GM11168 (cell line): ENCODE measurements around the gene ANGEL1.

Experiments used
- in situ Hi-C: fragments of 300-500 bp; cut with MboI; formaldehyde crosslinking; loops from one replicate; pipeline ENCODE4 v1.12.0; 2022; ENCODE audit warnings: low sequenced_read_pairs; ENCODE audit not compliant: unreplicated experiment

Gene ANGEL1

DNA sequence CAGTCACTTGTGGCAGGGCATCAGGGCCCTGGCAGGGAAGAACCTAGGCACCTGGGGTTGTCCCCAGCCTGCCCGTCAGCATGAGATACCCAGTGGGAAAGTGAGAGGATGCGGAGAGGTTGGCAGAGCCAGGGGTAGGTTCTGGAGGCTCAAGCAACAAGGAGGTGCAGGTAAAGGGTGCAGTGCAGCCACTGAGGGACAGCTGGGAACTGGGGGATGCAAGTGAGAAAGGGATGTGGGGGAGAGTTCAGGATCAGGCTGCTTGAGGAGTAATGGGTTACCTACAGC is 32.7 kb downstream of the ANGEL1 start:
- in situ Hi-C loops: no loop called here

DNA sequence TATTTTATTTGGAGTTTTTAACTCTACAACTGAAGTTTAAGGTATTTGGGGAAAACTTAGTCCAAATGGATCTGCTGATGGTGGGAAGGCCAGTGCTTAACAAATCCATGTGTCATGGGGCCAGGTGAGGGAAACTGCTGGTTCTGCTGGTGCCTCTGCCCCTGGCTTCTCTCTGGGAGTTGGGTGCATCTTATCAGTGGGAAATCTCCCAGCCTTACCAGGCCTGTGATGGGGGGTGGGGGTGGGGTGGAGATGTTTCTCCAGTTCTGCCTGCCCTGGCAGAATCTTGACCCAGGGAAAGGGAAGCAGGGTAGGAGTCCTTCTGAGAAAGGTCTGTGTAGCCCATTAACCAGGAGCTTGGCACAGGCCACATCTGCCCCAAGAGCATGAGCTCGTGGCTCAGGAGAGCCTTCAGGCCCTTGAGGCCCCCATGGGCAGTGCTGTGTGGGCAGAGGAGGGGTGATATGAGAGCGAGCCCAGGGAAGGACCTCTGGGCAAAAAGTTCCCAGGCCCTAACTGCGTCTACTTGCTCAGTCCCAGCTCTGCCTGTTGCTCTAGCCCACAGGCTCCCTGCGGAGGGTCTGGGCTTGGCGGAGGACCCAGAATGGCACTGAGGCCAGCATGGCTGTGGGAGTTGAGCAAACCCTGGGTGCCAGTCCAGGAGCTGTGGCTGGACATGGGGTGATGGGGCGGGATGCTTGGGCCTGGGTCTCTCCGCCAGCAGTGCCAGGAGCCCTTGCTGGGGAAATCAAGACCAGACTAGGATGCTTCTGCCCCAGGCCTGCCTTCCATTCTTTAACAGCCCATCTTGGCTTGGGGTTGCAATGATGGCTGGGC is 33.2 kb downstream of the ANGEL1 start:
- in situ Hi-C loops: loop anchor here (5.0 kb wide), 1 partner anchor 67 kb away; no protein-coding TSS in a partner anchor

DNA sequence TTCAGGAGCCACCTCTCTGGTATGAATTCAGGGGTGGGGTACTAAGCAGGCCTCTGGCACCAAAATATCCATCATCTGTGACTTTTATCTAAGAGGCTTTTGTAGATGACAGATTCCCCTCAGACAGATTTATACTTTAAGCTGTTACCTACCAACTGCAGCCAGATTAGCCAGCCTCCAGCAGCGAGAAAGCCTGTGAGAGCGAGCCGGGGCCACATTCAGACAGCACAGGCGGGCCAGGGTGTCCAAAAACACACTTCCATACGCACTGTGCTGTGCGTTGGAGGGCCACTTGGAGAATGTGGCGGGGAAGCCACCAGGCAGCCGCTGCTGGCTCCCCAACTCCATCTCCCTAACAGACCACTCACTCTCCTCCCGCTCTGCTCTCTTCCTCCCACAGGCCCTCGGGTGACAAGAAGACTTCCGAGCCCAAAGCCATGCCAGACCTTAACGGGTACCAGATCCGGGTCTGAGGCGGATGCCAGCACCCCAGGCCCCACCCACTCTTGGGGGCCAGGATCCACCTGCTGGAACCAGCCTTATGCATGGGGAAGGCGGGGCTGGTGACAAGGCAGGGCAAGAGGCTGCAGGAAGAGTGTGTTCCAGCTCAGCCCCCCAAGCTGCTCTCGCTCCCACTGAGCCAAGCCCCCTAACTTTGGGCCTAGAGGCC is 34.0 kb downstream of the ANGEL1 start:
- in situ Hi-C loops: loop anchor here (5.0 kb wide), 1 partner anchor 66 kb away; no protein-coding TSS in a partner anchor

DNA sequence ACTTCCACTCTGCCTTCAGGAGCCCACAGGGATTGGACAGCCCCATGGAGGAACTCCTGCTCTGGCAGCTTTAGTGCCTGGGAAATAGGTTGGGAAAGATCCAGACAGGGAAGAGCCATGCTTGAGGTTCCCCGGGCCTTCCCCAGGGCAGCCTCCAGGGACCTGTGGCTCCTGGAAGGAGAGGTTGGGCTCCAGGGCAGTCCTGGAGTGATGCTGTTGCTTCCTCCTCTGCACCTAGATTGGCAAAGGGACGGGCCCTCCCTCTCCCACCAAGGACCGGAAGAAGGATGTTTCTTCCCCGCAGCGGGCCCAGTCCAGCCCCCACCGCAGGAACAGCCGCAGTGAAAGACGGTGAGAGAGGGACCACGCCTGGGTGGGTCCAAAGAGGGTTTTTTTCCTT is 35.0 kb downstream of the ANGEL1 start:
- in situ Hi-C loops: loop anchor here (5.0 kb wide), 1 partner anchor 65 kb away; no protein-coding TSS in a partner anchor

DNA sequence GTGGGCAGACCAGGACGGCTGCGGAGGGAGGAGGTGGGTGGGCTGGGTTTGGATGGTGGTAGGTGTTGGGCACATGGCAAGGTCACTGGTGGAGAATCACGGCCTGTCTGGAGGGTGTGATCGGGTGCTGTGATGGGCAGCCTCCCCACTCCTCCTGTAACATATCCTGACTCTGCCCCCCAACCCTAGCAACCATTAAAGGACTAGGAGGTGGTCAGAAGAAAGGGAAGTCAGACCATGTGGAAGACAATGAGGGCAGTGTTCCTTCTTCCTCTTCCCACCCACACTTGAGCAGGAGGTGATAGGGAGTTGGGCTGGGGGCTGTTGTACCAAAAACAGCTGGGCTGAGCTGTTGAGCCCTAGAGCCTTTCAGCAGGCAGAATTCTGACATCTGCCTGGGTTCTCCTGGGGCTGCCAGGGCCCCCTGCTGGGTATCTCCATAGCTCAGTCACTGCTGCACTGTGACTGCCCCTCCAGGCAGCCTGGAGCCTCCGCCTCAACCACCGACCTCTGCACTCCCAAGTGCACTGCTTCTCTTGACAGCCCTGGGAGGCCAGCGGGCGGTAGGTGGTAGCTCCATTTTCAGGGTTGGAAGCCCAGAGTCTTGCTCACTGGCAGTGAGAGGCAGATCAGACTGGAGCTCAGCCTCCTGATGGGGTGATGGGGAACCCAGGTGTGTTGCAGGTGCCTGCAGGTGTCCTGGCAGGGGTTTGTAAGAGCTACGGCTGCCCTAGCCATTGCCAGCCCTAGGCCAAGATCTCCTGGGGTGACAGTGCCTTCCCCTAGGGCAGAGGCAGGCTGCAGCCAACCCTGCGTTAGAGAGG is 36.0 kb downstream of the ANGEL1 start:
- in situ Hi-C loops: loop anchor here (5.0 kb wide), 1 partner anchor 64 kb away; no protein-coding TSS in a partner anchor

DNA sequence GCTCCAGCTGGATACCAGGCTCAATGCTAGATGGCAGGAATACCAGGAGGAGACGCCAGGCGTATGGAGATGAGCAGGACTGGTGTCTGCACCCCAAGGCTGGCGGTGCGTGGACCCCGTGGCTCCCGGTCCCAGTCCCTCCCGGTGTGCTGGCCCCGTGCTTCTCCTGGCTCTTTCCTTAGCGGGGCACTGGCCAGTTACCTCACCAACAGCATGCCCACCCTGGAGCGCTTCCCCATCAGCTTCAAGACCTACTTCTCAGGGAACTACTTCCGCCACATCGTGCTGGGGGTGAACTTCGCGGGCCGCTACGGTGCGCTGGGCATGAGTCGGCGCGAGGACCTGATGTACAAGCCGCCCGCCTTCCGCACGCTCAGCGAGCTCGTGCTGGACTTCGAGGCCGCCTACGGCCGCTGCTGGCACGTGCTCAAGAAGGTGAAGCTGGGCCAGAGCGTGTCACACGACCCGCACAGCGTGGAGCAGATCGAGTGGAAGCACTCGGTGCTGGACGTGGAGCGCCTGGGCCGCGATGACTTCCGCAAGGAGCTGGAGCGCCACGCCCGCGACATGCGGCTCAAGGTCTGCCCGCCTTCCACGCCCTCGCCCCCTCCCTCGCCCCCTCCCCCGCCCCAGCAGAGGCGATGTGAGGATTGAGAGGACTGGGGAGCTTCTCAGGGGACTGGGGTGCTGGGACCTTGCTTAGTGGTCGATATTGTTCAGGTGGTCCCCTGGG is 36.8 kb downstream of the ANGEL1 start:
- in situ Hi-C loops: loop anchor here (5.0 kb wide), 1 partner anchor 64 kb away; no protein-coding TSS in a partner anchor

DNA sequence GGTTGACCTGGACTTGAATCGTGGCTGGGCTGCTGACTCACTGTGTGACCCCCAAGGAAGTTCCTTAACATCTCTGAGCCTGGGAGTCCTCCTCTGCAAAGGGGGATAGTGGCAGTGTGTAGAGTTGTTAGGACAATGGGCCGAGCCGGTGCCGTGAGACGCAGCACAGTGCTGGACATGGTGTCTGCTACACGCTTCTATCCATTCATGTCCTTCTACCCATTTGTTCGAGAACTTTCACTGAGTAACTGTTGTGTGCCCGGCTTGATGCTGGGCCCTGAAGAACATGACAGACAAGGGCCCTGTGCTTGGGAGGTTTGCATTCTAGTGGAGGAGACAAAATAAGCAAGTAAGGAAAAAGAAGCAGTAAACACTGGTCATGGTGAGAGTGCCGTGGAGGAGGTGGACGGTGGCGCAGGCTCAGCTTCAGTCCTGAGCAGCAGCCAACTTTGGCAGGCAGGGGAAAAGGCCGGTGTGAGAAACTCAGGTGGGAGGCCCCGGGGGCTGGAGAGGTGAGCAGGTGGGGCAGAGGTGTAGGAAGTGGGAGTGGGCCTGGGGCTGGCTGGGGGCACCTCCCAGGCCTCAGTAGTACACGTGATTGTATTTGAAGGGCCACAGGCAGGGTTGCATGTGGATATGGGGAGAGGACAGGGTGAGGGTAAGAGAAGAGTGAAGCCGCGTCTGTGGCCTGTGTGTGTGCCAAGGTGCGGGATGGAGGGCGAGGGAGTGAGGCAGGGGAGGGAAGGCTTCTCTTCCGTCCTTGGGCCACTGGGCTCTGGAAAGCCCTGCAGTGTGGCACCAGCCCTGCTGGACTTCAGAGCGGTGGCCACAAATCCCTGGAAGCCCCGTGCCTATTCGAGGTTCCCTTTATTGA is 37.6 kb downstream of the ANGEL1 start:
- in situ Hi-C loops: loop anchor here (5.0 kb wide), 1 partner anchor 63 kb away; no protein-coding TSS in a partner anchor

DNA sequence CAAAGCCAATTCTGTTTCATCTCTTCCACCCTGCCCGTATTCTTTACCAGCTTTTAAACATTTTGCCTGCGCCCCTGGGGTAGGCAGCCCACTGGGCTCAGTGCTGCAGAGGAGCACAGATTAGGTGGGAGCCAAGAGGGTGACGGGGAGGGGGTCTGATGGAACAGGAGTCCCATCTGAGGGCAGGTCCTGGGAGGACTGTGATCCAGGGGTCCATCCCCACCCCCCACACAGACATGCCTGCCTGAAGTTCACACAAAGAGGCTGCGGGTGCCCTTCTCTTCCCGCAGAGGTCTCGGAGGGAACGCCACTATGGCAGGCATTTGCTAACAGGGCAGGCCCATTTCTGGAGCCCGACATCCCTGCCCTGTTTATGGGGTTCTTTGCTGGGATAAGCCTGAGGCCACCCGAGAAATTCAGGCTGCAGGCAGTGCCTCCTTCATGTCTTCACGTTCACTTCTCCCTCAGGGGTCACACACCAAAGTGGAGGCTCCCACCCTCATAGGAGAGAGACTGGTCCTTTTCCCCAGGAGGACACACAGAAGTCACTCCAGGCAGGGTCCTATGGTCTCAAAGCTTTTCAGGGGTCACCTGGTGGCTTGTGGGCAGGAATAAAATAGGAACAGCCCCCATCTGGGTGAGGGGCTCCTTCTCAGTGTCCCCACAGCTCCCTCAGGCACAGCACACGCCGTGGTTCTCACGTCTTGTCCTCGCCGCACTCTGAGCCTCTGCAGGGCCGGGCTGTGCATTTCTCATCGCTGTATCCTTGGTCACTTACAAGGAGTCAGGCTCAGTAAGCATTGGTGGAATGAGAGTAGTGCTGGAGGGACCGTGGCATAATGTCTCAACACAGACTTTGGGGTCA is 38.5 kb downstream of the ANGEL1 start:
- in situ Hi-C loops: no loop called here

DNA sequence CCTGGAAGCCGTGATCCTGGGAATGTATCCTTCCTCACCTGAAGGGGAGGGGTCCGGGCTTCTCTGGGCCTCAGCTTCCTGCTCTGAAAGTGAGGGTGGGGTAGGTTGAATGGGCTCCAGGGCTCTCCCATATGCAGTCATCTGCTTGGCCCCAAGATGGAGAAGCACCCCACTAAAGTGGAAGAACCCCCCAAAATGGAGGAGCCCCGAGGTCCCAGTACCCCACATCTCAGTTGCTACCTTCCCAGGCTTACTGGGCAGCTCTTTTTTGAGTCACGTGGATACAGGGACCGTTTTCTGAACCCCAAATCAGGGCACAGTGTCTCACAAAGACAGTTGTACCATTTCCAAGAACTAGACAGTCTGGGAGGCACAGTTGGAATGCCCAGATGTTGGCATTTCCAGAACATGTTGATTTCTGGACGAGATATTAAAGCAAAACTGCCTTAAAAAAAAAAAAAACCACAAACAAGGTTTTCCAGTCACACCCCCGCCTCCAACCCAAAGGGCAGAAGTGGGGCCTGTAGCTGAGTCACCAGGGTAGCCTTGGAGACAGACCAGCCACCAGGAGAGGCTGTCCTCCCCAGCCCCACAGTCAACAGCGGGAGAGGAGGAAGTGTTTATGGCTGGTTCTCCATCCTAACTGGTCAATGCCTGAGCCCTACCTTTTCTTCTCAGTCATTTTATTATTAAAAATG is 39.3 kb downstream of the ANGEL1 start:
- in situ Hi-C loops: no loop called here

DNA sequence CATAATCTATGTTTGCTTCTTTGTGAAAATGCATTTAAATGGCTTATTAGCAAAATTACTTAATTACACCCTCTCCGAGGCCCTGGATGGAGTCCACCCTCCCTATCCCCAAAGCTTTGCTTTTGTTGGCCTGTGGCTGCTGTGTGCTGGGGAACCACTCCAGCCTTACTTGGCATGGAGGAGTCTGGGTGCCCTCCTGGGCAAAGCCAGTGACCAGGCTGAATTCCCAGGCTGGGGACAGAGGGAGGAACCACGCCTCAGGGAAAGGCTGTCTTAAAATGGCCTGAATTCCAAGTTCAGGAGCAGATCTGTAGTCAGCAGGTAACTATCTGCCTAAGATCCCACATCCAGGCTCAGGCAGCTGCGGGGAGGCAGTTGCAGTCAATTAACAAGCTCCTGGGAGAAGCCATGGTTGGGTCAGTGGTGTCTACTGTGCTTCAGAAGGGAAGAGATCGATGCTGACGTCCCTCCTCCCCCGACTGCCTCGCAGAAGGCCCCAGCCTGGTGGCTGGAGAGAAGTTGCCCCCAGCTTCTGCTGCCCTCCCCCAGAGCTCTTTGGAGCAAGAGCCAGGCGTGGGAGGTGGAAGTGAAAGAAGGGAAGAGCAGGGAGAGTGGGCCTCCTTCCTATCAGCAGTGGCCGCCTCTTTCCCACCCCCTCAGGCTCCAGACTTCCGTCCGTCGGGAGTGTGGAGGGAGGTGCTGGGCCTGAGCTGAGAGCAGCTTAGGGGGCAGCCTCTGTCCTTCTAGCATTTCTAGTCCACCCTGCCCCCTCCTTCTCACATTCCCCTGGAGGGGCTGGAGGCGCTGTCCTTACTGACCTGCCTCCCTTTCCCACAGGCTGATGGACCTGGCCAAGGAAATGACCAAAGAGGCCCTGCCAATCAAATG is 40.1 kb downstream of the ANGEL1 start:
- in situ Hi-C loops: no loop called here

DNA sequence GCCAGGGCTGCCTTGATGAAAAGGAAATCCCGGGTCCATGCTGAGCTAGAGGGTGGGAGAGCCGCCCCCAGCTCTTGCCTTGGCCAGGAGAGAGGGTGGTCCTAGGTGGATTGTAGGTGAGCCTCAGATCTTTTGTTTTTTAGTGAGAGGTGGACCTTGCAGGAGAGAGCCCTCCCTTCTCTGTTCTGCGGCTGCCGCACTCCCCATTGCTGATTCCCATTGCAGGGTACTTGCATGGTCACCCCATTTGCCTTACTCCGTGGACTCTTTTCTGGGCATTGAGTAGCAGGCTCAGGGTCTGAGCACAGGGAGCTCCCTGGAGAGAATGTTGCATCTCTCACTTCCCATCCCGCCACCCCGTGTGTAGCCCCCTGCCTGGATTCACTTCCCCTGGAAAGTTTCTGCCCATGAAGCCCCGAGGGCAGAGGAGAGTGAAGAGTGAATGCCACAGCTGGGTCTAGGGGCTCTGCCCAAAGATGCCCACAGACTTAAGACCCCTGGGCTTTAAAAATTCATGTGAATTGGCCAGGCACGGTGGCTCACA is 41.2 kb downstream of the ANGEL1 start:
- in situ Hi-C loops: no loop called here

DNA sequence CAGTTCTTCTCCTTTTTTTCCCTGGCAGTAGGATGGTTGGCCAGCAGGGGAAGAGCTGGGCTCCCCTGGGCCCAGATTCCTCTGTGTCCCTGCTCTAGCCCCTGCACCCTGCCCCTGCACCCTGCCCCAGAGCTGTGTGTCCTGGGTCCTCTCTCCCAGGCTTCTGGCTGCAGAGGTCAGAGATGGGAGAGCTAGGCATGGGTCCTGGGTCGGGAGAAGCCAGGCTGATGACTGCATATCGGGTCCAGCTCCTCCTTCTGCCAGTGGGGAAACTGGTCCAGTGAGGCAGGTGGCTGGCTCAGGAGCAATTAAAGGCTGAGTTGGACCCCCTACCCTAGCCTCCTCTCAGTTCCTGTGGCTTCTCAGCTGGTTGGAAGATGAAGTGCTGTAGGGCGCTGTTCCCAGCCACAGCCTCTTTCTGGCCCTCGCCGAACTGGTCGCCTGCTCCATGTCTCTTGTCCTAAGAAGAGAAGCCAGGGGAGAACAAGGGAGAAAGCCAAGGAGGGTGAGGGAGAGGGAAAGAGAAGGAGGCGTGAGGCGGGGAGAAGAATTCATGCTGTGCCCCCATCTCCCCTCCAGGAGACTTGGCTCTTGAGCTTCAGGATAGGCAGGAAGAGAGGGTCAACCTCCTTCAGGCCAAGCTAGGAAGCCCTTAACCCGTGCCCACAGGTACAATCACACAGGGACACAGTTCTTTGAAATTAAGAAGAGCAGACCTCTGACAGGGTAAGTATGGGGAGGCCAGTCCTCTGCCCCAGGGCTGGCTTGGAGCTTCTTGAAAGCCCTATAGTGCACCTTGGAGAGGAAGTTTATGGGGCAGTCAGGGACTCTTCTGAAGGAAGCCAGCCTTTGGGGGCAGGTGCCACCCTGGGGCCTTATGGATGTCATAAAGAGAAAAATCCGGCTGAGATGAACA is 41.9 kb downstream of the ANGEL1 start:
- in situ Hi-C loops: no loop called here

DNA sequence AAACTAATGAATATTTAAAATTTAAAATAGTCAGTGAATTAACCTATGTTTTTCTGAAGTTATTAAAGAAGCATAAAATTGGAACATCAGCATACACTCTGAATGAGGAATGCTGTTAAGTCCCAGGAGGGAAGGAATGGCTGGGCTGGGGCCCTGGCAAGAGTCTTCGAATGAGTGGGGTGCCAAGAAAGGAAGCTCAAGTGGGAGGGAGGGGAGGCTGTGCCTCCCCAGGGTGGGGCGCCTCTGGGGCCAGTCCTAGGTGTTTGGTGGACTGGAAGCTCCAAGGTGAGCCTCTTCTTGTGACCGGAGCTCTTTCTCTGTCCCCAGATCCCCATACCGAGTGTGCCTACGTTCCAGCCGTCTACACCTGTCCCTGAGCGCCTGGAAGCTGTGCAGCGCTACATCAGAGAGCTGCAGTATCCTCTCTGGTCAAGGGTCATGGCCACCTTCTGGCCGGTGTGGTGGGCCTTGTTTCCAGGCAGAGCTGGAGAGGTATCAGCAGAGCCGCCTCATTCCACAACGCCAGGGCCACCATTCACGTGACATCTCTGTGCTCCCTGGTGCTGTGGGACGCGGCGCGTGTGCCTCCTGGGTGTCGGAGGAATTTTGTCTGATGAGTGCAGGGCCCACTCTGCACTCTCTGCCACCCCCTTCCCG is 42.9 kb downstream of the ANGEL1 start:
- in situ Hi-C loops: no loop called here

DNA sequence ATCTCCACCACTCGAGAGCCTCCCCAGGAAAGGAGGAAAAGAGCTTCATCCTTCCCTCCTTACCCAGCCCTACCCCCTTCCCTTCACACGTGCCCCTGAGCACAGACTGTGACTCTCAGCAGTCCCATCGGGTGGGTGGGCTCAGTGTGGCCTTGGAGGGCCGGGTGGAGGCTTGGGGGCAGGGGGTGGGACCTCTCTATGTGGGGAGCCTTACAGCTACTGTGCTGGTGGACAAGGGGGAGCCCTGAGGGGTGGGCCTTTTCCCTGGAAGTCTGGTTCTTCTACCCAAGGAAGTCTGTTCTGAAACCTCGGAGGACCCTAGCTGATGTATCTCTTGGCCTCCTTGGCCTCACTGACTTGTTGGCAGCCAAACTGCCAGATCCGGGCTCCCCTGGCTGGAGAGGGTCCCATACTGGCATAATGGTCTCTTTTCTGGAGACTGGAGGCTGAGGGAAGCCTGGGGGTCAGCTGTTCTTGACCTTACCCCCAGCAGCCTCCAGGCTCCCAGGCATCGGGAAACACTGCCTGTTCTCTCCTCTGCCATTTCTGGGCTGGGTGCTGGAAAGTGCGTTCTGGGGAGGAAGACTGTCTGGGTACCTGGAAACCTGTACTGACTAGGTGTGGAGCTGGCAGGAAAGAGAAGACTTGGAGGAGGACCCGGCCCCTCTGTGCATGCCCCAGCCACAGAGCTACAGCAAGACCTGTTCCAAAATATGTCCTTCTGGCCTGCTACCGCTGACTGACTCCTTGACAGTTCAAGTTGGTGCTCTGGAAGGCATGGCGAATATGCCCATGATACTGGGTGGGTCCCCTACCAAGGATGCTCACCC is 43.8 kb downstream of the ANGEL1 start:
- in situ Hi-C loops: no loop called here
